NCI-H2196 treated with DMSO at 0.1 percent for 48 hours (cell line): Measurements from ENCODE around the gene MEG3.
"Not testable (repeated sequence)": the region's sequence is repeated elsewhere in the genome, so short reads cannot be mapped to it uniquely, and the experiment has no call there.

Source experiments
- DNase-seq: peaks from one replicate; lab custom pipeline; 2025; ENCODE audit not compliant: unreplicated experiment; lab: John Stamatoyannopoulos, UW

Gene MEG3

GRCh38 chr14:100813291-100813690 lies 12.6 kb upstream of the MEG3 start:
- no peak for DNase-seq

- no peak for DNase-seq
Measured at GRCh38 chr14:100815478-100816285, 10.2 kb upstream of the MEG3 start.

- no peak for DNase-seq
Measured at GRCh38 chr14:100816286-100816949, 9.5 kb upstream of the MEG3 start.

- DNase-seq: no peak
Measured at GRCh38 chr14:100816950-100817901, 8.7 kb upstream of the MEG3 start.

GRCh38 chr14:100818221-100818699 lies 7.7 kb upstream of the MEG3 start:
- DNase-seq: no peak

- DNase-seq: not testable (repeated sequence)
Measured at GRCh38 chr14:100818923-100819322, 7.0 kb upstream of the MEG3 start.

GRCh38 chr14:100819453-100819828 lies 6.5 kb upstream of the MEG3 start:
- DNase-seq: no peak

GRCh38 chr14:100819829-100820475 lies 6.0 kb upstream of the MEG3 start:
- no peak for DNase-seq

GRCh38 chr14:100820957-100821356 lies 5.0 kb upstream of the MEG3 start:
- DNase-seq: no peak

- DNase-seq: no peak
Measured at GRCh38 chr14:100822013-100822412, 3.9 kb upstream of the MEG3 start.

GRCh38 chr14:100822532-100823296 lies 3.2 kb upstream of the MEG3 start:
- DNase-seq: no peak

GRCh38 chr14:100823413-100824080 lies 2.4 kb upstream of the MEG3 start:
- no peak for DNase-seq

GRCh38 chr14:100824091-100824551 lies 1.8 kb upstream of the MEG3 start:
- DNase-seq: no peak

- no peak for DNase-seq
Measured at GRCh38 chr14:100824901-100825712, 811 bp upstream of the MEG3 start.

- DNase-seq: no peak
Measured at GRCh38 chr14:100826391-100827100, 628 bp downstream of the MEG3 start.

GRCh38 chr14:100827101-100828021 lies 1.4 kb downstream of the MEG3 start:
- no peak for DNase-seq
